Measurements from ENCODE around the gene PRKAA2. TPM values are rescaled to one million over a fixed set of nuclear protein-coding genes. Genes with fewer than 3 reads are reported as not detected.
A peak's percentile ranks its signal among the peaks of the same experiment; 100 is the strongest.

PRKAA2 gene
- total and polyA plus RNA-seq, 2 of the 13 experiments (the other 11 are each of a cell fraction or from before 2014, with no cell fraction given) = 6.0 to 7.5 TPM

DNA sequence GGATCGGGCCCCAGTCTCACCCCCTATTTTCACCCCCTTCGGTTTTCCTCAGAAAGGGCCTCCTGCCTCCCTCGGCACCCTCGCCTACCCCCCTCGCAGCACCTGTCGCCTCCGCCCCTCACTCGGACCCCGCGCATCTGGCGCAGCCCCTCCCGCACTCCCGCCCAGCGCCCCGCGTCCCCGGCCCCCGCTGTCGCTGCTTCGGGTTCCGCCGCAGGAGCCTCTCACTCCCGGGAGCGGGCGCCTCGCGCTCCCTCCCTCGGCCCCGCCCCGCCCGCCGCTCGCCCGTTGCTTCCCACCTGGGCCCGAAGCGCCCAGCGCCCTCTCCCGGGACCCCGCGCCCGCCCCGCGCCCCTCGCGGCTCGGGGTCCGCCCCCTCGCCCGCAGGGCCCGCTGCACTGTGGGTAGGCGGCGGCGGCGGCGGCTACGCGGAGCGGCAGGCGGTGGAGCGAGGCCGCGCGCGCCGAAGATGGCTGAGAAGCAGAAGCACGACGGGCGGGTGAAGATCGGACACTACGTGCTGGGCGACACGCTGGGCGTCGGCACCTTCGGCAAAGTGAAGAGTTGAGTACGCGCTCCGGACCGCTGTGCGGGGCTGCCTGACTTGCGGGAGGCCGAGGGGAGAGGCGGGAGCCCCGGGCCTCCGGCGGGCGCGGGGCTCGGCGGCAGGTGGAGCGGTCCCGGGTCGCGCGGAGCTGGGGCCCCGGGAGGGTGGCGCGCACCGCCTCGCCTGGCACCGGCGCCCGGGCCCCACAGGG, at the start of gene PRKAA2 (continued):
- TF ChIP-seq ZMYM3 (CRISPR knock-in tag; IDR thresholded peaks at IDR 0.05) = no peak
- TF ChIP-seq SMAD1 (CRISPR knock-in tag; IDR thresholded peaks at IDR 0.05; ENCODE audit: borderline replicate concordance, low read depth) = no peak
- TF ChIP-seq SMC3 (IDR thresholded peaks at IDR 0.05; ENCODE audit: low read length) = no peak
- TF ChIP-seq, protein P1, sequence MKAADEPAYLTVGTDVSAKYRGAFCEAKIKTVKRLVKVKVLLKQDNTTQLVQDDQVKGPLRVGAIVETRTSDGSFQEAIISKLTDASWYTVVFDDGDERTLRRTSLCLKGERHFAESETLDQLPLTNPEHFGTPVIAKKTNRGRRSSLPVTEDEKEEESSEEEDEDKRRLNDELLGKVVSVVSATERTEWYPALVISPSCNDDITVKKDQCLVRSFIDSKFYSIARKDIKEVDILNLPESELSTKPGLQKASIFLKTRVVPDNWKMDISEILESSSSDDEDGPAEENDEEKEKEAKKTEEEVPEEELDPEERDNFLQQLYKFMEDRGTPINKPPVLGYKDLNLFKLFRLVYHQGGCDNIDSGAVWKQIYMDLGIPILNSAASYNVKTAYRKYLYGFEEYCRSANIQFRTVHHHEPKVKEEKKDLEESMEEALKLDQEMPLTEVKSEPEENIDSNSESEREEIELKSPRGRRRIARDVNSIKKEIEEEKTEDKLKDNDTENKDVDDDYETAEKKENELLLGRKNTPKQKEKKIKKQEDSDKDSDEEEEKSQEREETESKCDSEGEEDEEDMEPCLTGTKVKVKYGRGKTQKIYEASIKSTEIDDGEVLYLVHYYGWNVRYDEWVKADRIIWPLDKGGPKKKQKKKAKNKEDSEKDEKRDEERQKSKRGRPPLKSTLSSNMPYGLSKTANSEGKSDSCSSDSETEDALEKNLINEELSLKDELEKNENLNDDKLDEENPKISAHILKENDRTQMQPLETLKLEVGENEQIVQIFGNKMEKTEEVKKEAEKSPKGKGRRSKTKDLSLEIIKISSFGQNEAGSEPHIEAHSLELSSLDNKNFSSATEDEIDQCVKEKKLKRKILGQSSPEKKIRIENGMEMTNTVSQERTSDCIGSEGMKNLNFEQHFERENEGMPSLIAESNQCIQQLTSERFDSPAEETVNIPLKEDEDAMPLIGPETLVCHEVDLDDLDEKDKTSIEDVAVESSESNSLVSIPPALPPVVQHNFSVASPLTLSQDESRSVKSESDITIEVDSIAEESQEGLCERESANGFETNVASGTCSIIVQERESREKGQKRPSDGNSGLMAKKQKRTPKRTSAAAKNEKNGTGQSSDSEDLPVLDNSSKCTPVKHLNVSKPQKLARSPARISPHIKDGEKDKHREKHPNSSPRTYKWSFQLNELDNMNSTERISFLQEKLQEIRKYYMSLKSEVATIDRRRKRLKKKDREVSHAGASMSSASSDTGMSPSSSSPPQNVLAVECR (CRISPR knock-in tag; IDR thresholded peaks at IDR 0.05; ENCODE audit: borderline replicate concordance) = peak; percentile 59; the same call in 1 of the 2 replicates
- TF ChIP-seq FIP1L1 (IDR thresholded peaks at IDR 0.05; ENCODE audit: borderline replicate concordance, insufficient read depth, low read depth, low read length) = no peak
- peak; percentile 24; the same call in 1 of the 2 replicates for TF ChIP-seq ATF7-NPFF (CRISPR knock-in tag; IDR thresholded peaks at IDR 0.05; ENCODE audit: low read depth)
- no peak for TF ChIP-seq ZNF549 (CRISPR knock-in tag; IDR thresholded peaks at IDR 0.05)
- TF ChIP-seq, protein P2, sequence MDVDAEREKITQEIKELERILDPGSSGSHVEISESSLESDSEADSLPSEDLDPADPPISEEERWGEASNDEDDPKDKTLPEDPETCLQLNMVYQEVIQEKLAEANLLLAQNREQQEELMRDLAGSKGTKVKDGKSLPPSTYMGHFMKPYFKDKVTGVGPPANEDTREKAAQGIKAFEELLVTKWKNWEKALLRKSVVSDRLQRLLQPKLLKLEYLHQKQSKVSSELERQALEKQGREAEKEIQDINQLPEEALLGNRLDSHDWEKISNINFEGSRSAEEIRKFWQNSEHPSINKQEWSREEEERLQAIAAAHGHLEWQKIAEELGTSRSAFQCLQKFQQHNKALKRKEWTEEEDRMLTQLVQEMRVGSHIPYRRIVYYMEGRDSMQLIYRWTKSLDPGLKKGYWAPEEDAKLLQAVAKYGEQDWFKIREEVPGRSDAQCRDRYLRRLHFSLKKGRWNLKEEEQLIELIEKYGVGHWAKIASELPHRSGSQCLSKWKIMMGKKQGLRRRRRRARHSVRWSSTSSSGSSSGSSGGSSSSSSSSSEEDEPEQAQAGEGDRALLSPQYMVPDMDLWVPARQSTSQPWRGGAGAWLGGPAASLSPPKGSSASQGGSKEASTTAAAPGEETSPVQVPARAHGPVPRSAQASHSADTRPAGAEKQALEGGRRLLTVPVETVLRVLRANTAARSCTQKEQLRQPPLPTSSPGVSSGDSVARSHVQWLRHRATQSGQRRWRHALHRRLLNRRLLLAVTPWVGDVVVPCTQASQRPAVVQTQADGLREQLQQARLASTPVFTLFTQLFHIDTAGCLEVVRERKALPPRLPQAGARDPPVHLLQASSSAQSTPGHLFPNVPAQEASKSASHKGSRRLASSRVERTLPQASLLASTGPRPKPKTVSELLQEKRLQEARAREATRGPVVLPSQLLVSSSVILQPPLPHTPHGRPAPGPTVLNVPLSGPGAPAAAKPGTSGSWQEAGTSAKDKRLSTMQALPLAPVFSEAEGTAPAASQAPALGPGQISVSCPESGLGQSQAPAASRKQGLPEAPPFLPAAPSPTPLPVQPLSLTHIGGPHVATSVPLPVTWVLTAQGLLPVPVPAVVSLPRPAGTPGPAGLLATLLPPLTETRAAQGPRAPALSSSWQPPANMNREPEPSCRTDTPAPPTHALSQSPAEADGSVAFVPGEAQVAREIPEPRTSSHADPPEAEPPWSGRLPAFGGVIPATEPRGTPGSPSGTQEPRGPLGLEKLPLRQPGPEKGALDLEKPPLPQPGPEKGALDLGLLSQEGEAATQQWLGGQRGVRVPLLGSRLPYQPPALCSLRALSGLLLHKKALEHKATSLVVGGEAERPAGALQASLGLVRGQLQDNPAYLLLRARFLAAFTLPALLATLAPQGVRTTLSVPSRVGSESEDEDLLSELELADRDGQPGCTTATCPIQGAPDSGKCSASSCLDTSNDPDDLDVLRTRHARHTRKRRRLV (CRISPR knock-in tag; IDR thresholded peaks at IDR 0.05) = no peak
- peak; percentile 81; the same call in 1 of the 2 replicates for TF ChIP-seq ZNF83 (CRISPR knock-in tag; IDR thresholded peaks at IDR 0.05; ENCODE audit: borderline replicate concordance)
- no peak for TF ChIP-seq ZNF24 (IDR thresholded peaks at IDR 0.05)
- TF ChIP-seq EP300 (IDR thresholded peaks at IDR 0.05; ENCODE audit: low read depth in 2 of 2, low read length in 2 of 2) = 0 out of 4 replicates have a peak, but pooled peaks of 1 of the 2 experiments have one; percentile 15
- no peak for TF ChIP-seq EP300 (CRISPR knock-in tag; IDR thresholded peaks at IDR 0.05; ENCODE audit: borderline replicate concordance)
- TF ChIP-seq, protein P3, sequence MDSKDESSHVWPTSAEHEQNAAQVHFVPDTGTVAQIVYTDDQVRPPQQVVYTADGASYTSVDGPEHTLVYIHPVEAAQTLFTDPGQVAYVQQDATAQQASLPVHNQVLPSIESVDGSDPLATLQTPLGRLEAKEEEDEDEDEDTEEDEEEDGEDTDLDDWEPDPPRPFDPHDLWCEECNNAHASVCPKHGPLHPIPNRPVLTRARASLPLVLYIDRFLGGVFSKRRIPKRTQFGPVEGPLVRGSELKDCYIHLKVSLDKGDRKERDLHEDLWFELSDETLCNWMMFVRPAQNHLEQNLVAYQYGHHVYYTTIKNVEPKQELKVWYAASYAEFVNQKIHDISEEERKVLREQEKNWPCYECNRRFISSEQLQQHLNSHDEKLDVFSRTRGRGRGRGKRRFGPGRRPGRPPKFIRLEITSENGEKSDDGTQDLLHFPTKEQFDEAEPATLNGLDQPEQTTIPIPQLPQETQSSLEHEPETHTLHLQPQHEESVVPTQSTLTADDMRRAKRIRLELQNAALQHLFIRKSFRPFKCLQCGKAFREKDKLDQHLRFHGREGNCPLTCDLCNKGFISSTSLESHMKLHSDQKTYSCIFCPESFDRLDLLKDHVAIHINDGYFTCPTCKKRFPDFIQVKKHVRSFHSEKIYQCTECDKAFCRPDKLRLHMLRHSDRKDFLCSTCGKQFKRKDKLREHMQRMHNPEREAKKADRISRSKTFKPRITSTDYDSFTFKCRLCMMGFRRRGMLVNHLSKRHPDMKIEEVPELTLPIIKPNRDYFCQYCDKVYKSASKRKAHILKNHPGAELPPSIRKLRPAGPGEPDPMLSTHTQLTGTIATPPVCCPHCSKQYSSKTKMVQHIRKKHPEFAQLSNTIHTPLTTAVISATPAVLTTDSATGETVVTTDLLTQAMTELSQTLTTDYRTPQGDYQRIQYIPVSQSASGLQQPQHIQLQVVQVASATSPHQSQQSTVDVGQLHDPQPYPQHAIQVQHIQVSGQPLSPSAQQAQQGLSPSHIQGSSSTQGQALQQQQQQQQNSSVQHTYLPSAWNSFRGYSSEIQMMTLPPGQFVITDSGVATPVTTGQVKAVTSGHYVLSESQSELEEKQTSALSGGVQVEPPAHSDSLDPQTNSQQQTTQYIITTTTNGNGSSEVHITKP (CRISPR knock-in tag; IDR thresholded peaks at IDR 0.05; ENCODE audit: low read depth) = no peak
- TF ChIP-seq SP140L (CRISPR knock-in tag; IDR thresholded peaks at IDR 0.05; ENCODE audit: borderline replicate concordance) = no peak
- peak; percentile 75 for TF ChIP-seq TOPORS (CRISPR knock-in tag; IDR thresholded peaks at IDR 0.05)

Data from HepG2 (cell line).